ENCODE measurements around the gene ZNF592. TPM values are rescaled to one million over a fixed set of nuclear protein-coding genes. Genes with fewer than 3 reads are reported as not detected.

ZNF592 gene
- total RNA-seq, 2 experiments from 2014 or later: 18.1 to 18.3 TPM

DNA sequence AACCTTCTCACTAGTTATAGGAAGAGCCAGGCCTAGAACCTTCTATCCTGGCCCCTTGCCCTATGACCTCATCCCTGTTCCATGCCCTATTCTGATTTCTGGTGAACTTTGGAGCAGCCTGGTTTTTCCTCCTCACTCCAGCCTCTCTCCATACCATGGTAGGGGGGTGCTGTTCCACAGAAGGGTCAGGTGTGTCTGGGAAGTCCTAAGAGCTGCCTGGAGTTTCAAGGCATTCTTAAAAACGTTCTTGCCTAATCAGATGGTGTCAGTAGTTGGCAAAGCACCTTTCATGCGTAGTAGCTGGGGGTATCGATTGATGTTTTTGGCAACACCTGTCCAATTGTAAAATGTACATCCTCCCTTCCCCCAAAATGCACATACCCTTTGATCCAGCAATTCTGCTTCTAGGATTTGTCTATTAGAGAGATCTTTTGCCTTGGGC lies 52.0 kb downstream of the ZNF592 start:
- Mint-ChIP-seq H3K27ac (no peak overlapping the region), H3K27me3 (no peaks in the 10 kb centered on the region), H3K36me3 (ENCODE audit: low read depth) (peaks cover 6% of the 10 kb centered on the region), H3K4me3 (no peak overlapping the region), H3K4me1 (ENCODE audit: low read depth) (no peaks in the 10 kb centered on the region), H3K9me3 (no peaks in the 10 kb centered on the region)
- TF ChIP-seq, protein P1, sequence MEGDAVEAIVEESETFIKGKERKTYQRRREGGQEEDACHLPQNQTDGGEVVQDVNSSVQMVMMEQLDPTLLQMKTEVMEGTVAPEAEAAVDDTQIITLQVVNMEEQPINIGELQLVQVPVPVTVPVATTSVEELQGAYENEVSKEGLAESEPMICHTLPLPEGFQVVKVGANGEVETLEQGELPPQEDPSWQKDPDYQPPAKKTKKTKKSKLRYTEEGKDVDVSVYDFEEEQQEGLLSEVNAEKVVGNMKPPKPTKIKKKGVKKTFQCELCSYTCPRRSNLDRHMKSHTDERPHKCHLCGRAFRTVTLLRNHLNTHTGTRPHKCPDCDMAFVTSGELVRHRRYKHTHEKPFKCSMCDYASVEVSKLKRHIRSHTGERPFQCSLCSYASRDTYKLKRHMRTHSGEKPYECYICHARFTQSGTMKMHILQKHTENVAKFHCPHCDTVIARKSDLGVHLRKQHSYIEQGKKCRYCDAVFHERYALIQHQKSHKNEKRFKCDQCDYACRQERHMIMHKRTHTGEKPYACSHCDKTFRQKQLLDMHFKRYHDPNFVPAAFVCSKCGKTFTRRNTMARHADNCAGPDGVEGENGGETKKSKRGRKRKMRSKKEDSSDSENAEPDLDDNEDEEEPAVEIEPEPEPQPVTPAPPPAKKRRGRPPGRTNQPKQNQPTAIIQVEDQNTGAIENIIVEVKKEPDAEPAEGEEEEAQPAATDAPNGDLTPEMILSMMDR (IDR thresholded peaks at IDR 0.05): no peak
- no peak for ATAC-seq
- DNase-seq: no peak
- intact Hi-C loops (cut with micrococcal nuclease): no loop called here
- ChIA-PET CTCF (no interaction called here), POLR2A (no interaction called here)

DNA sequence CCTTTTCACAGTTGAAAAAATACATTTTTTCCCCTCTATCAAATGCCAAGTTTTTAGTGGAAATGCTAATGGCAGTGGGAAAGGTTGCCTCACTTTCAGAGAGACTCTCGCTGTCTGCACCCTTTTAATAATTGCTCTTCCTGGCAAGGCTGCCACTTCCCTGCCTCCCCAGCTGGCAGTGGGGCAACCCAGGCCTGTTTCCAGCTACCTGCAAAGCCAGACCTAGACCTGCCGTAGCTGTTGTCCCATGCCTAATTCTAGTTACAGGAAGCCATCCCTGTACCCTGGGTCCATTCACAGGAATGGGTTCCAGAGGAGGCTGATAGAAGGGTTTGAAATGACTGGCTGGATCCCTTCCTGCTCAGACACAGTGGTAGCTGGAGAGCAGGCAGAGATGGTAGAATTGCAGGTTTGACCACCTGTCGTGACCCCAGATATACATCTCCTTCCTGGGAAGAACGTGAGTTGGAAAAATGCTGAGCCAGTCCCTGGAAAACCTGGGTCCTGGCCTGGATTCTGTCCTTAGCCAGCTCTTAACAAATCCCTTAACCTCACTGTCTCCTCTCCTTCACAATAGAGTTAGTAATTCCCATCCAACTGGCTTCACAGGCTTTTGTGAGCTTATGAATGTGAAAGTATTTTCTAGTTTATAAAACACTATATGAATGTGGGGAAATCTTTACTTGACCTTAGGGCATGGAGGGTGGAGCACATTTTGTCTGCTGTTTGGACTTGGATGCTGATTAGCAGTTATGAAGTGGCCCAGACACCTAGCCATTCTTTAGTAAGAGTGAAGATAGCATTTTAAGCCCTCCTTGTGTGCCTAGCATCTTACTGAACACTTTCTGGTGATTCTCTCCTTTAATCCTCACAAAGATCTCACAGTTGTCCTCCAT lies 55.9 kb downstream of the ZNF592 start:
- H3K4me3 Mint-ChIP-seq: no peak overlapping the region
- ATAC-seq (no peak), DNase-seq (no peak)
- H3K4me1 Mint-ChIP-seq (ENCODE audit: low read depth): no peaks in the 10 kb centered on the region
- H3K27me3 Mint-ChIP-seq: no peaks in the 10 kb centered on the region
- no peak overlapping the region for H3K27ac Mint-ChIP-seq
- intact Hi-C loops (cut with micrococcal nuclease): no loop called here
- TF ChIP-seq, protein P1 (IDR thresholded peaks at IDR 0.05): no peak
- POLR2A ChIA-PET: no interaction called here
- no peaks in the 10 kb centered on the region for H3K9me3 Mint-ChIP-seq
- CTCF ChIA-PET: no interaction called here
- H3K36me3 Mint-ChIP-seq (ENCODE audit: low read depth): peaks cover 8% of the 10 kb centered on the region

DNA sequence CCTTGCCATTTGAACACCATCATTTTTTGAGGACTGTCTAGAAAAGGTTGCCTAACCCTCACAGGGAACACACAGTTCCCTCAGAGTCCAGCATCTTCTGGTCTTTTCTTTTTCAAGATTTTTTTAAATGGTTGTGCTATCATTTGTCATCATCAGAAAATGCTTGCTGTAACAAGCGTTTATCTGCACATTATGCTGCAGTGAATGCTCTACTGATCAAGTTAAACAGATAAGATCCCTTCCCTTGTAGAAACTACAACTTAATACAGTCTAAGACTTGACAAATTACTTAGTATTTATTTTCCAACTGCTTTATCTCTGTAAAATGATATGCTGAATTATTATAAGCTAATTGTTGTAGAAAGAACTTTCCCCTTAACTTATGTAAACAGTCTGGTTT lies 56.8 kb downstream of the ZNF592 start:
- ATAC-seq (no peak), DNase-seq (no peak)
- peaks cover 8% of the 10 kb centered on the region for H3K36me3 Mint-ChIP-seq (ENCODE audit: low read depth)
- TF ChIP-seq, protein P1 (IDR thresholded peaks at IDR 0.05): no peak
- H3K4me1 Mint-ChIP-seq (ENCODE audit: low read depth): no peaks in the 10 kb centered on the region
- no peaks in the 10 kb centered on the region for H3K27me3 Mint-ChIP-seq
- CTCF ChIA-PET: no interaction called here
- intact Hi-C loops (cut with micrococcal nuclease): no loop called here
- no peak overlapping the region for H3K27ac Mint-ChIP-seq
- H3K4me3 Mint-ChIP-seq: no peak overlapping the region
- no peaks in the 10 kb centered on the region for H3K9me3 Mint-ChIP-seq
- POLR2A ChIA-PET: interaction anchor here (1.6 kb wide), 1 partner anchor 10 kb away, joined by 5 read pairs; no protein-coding TSS in a partner anchor

DNA sequence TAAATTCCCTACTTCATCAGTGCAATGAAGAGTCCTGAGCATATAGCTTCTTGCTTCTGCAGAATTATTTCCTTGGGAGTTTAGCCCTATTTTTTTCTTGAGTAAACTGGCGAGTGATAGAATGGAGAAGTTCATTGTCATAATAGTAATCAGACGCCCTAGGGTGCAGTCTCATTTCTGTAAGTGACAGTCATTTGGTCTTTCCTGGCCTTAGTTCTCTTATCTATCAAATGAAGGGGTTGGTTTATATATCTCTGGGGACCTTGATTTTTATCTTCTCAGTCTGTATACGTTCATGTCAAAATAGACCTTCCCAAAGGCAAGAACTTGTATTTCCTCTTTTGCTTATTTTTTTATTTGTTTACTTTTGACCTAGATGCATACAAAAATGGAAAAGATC lies 58.8 kb downstream of the ZNF592 start:
- DNase-seq (no peak), ATAC-seq (no peak)
- no peaks in the 10 kb centered on the region for H3K9me3 Mint-ChIP-seq
- H3K4me1 Mint-ChIP-seq (ENCODE audit: low read depth): no peaks in the 10 kb centered on the region
- POLR2A ChIA-PET: no interaction called here
- no peak overlapping the region for H3K27ac Mint-ChIP-seq
- intact Hi-C loops (cut with micrococcal nuclease): no loop called here
- TF ChIP-seq, protein P1 (IDR thresholded peaks at IDR 0.05): no peak
- CTCF ChIA-PET: interaction anchor here (0.9 to 1.0 kb wide), 2 partner anchors 10 to 202 kb away, joined by 3 read pairs; no protein-coding TSS in a partner anchor
- H3K4me3 Mint-ChIP-seq: no peak overlapping the region
- no peaks in the 10 kb centered on the region for H3K27me3 Mint-ChIP-seq
- peaks cover 8% of the 10 kb centered on the region for H3K36me3 Mint-ChIP-seq (ENCODE audit: low read depth)
